HepG2 (cell line): ENCODE data around the gene BARHL2. TPM values are rescaled to one million over a fixed set of nuclear protein-coding genes. Genes with fewer than 3 reads are reported as not detected.

Experiments used
- ATAC-seq: fragments of 200-7000 bp; cut with Tn5 transposase; 3 replicates; pipeline ENCODE4 v1.9.1; 2020; ENCODE audit warnings: mild to moderate bottlenecking, moderate library complexity
- BruUV-seq: library from RNA; stranded (reverse); fragments of 400-500 nt; replicated peaks from 2 replicates; lab custom pipeline; 2021; lab: Mats Ljungman, UMichigan
- CTCF ChIA-PET: fragments of 300-600 bp; formaldehyde crosslinking; extraction: SDS; loops from one replicate; lab custom pipeline; 2021; ENCODE audit warnings: low total read pairs, inconsistent platforms, low intra/inter-chr PET ratio; lab: Yijun Ruan, JAX
- POLR2A ChIA-PET: fragments of 350-600 bp; sonication (Branson Sonifier 250); formaldehyde crosslinking; loops from one replicate; lab custom pipeline; 2020; ENCODE audit warnings: antibody characterized with exemption, inconsistent platforms; lab: Yijun Ruan, JAX
- DNase-seq: peaks from one replicate; pipeline ENCODE4 v3.0.0-alpha.2; 2015; ENCODE audit warnings: low spot score
- FAIRE-seq: peaks from 3 replicates; lab custom pipeline; 2011; peaks lifted over from hg19 to GRCh38; lab: Jason Lieb, UNC
- H2AFZ ChIP-seq: one replicate; pipeline ENCODE4 v1.6.1; 2011; ENCODE audit warnings: low read length, inconsistent platforms
- H3K27ac ChIP-seq: fragments of 300-600 bp; 3 replicates; pipeline ENCODE4 v1.8.0; 2011; ENCODE audit warnings: mixed run types, mild to moderate bottlenecking, mixed read lengths, low read length, inconsistent platforms; ENCODE audit not compliant: insufficient read depth; ENCODE audit errors: extremely low read length
- H3K27me3 ChIP-seq, 2 experiments: fragments of 200-600 bp in 1 of 2; 2 replicates in 1 of 2; 3 replicates in 1 of 2; pipeline versions ENCODE4 v1.6.0 to v1.8.0; 2011; ENCODE audit warnings: low read length in 2 of 2, mild to moderate bottlenecking in 2 of 2, moderate library complexity in 2 of 2, inconsistent platforms in 1 of 2; ENCODE audit not compliant: insufficient read depth in 2 of 2, control insufficient read depth in 1 of 2
- H3K36me3 ChIP-seq, 2 experiments: fragments of 200-600 bp in 1 of 2; replicated peaks in 1 of 2; 2 replicates in 1 of 2; 3 replicates in 1 of 2; pipeline versions ENCODE4 v1.5.1 to v1.8.0; 2011; ENCODE audit warnings: low read length in 2 of 2, inconsistent platforms in 1 of 2; ENCODE audit not compliant: insufficient read depth in 2 of 2, control insufficient read depth in 1 of 2
- H3K4me1 ChIP-seq: 2 replicates; pipeline ENCODE4 v1.5.1; 2012; ENCODE audit warnings: low read length, inconsistent platforms; ENCODE audit not compliant: insufficient read depth
- H3K4me2 ChIP-seq: 2 replicates; pipeline ENCODE4 v1.6.0; 2011; ENCODE audit warnings: low read depth, low read length, inconsistent platforms
- H3K4me3 ChIP-seq, 3 experiments: fragments of 200-600 bp in 1 of 3; sonication (generic), shearing (Covaris generic) in 1 of 3; replicated peaks in 1 of 3; 2 replicates each; pipeline ENCODE4 v1.5.1; 2011 to 2016; ENCODE audit warnings: low read length in 3 of 3, inconsistent platforms in 2 of 3, low read depth in 2 of 3, mild to moderate bottlenecking in 2 of 3, control low read depth in 1 of 3, mixed read lengths in 1 of 3; ENCODE audit not compliant: insufficient read depth in 1 of 3
- H3K79me2 ChIP-seq: one replicate; pipeline ENCODE4 v1.6.1; 2011; ENCODE audit warnings: low read length, inconsistent platforms; ENCODE audit not compliant: insufficient read depth
- H3K9ac ChIP-seq: 2 replicates; pipeline ENCODE4 v1.6.0; 2011; ENCODE audit warnings: mild to moderate bottlenecking, low read depth, low read length, inconsistent platforms; ENCODE audit not compliant: insufficient read depth
- H3K9me3 ChIP-seq: 2 replicates; pipeline ENCODE4 v1.5.1; 2012; ENCODE audit warnings: mild to moderate bottlenecking, low read length
- H4K20me1 ChIP-seq: 2 replicates; pipeline ENCODE4 v1.6.0; 2011; ENCODE audit warnings: inconsistent platforms, mild to moderate bottlenecking, low read length, moderate library complexity; ENCODE audit not compliant: insufficient read depth
- HOXA5 ChIP-seq: sonication (generic); formaldehyde crosslinking; IDR thresholded peaks from 2 replicates; pipeline ENCODE4 v1.4.0; 2020; ENCODE audit warnings: missing genetic modification reagents
- KAT8 ChIP-seq: IDR thresholded peaks from 2 replicates; pipeline ENCODE4 v1.6.1; 2016; ENCODE audit warnings: missing genetic modification reagents, missing compliant biosample characterization
- MYNN ChIP-seq: sonication (generic); formaldehyde crosslinking; IDR thresholded peaks from 2 replicates; pipeline ENCODE4 v1.4.0; 2020; ENCODE audit warnings: mild to moderate bottlenecking, low read depth, missing genetic modification reagents
- RXRB ChIP-seq: IDR thresholded peaks from 2 replicates; pipeline ENCODE4 v1.6.1; 2016; ENCODE audit warnings: borderline replicate concordance, missing genetic modification reagents, missing compliant biosample characterization
- SKI ChIP-seq: fragments of 450-650 bp; IDR thresholded peaks from one replicate; pipeline ENCODE4 v1.6.1; 2018; ENCODE audit warnings: mild to moderate bottlenecking; ENCODE audit not compliant: partially characterized antibody
- ZBTB33 ChIP-seq: sonication (generic); formaldehyde crosslinking; IDR thresholded peaks from 2 replicates; pipeline ENCODE4 v1.4.0; 2020; ENCODE audit warnings: missing genetic modification reagents
- ZNF407 ChIP-seq: sonication (generic); formaldehyde crosslinking; IDR thresholded peaks from one replicate; pipeline ENCODE4 v1.5.1; 2020; ENCODE audit warnings: mild to moderate bottlenecking, missing genetic modification reagents; ENCODE audit errors: not compliant biosample characterization
- ZNF512 ChIP-seq: sonication (generic); formaldehyde crosslinking; IDR thresholded peaks from 2 replicates; pipeline ENCODE4 v1.4.0; 2020; ENCODE audit warnings: mild to moderate bottlenecking, missing genetic modification reagents
- ZNF770 ChIP-seq: sonication (generic); formaldehyde crosslinking; IDR thresholded peaks from 2 replicates; pipeline ENCODE4 v1.5.0; 2020; ENCODE audit warnings: mild to moderate bottlenecking, missing genetic modification reagents
- WGBS: methylation state at CpG from one replicate; pipeline ENCODE4 v1.1.6; 2017; ENCODE audit warnings: low lambda C conversion rate; 5-methylcytosine and 5-hydroxymethylcytosine counted together
- in situ Hi-C: cut with HindIII; loops from 2 replicates; pipeline ENCODE4 v1.10.0; 2017; ENCODE audit warnings: low pct_unique_long_range_greater_than_20kb; ENCODE audit not compliant: extremely low pct_ligation_motif_present
- intact Hi-C: fragments of 100-400 bp; cut with micrococcal nuclease; formaldehyde crosslinking; loops from one replicate; pipeline ENCODE4 v1.10.0; 2022; ENCODE audit not compliant: unreplicated experiment
- polyA plus RNA-seq, 8 experiments: library from polyadenylated mRNA; depleted of rRNA in 3 of 8; stranded (reverse) in 7 of 8; unstranded in 1 of 8; fragments of >200 nt; fragmentation: Illumina TruSeq in 4 of 8; extraction: Trizol in 4 of 8; gene quantifications; 2 replicates each; pipeline versions ENCODE4 v1.2.1 to v1.2.3, GENCODE V29; 2011 to 2016; ENCODE audit warnings: low read depth in 4 of 8, missing spikeins in 1 of 8, mixed read lengths in 1 of 8; ENCODE audit not compliant: insufficient read depth in 1 of 8
- total RNA-seq, 5 experiments: library from RNA; depleted of rRNA; stranded (reverse); fragments of >200 nt; fragmentation: Illumina TruSeq; extraction: Trizol; gene quantifications; 2 replicates each; pipeline ENCODE4 v1.2.3, GENCODE V29; 2016; ENCODE audit warnings: low read depth in 1 of 5

Gene BARHL2
- total and polyA plus RNA-seq, 2 of the 13 experiments (the other 11 are each of a cell fraction or from before 2014, with no cell fraction given), result not detected

- Histone ChIP-seq H3K9me3 (no peaks in the 10 kb centered on the region), H3K9ac (no peak overlapping the region), H2AFZ (no peak overlapping the region), H3K27ac (no peak overlapping the region), H4K20me1 (no peaks in the 10 kb centered on the region), H3K79me2 (no peaks in the 10 kb centered on the region), H3K4me1 (no peaks in the 10 kb centered on the region), H3K27me3 (peaks cover 12 to 71% of the 10 kb centered on the region in 2 experiments), H3K4me3 (no peak overlapping the region), H3K4me2 (no peak overlapping the region), H3K36me3 (no peaks in the 10 kb centered on the region)
- intact Hi-C loops, result no loop called here
- no peak for FAIRE-seq
- in situ Hi-C loops, result no loop called here
- ChIA-PET CTCF (no interaction called here), POLR2A (no interaction called here)
- WGBS, result 35% methylated on average over 14 of the region's 21 CpGs
- DNase-seq, result no peak
- TF ChIP-seq KAT8 (no peak), SKI (no peak), ZNF770 (CRISPR knock-in tag) (no peak), RXRB (CRISPR knock-in tag) (no peak), ZBTB33 (CRISPR knock-in tag) (no peak), ZNF512 (CRISPR knock-in tag) (no peak), ZNF407 (CRISPR knock-in tag) (no peak), MYNN (no peak), HOXA5 (CRISPR knock-in tag) (no peak)
- ATAC-seq, result peak; percentile 28
- no TSS peak for BruUV-seq
Measured at GRCh38 chr1:90712153-90712856, 4.8 kb downstream of the BARHL2 start.
